ENCODE results near the gene METTL23. TPM values are rescaled to one million over a fixed set of nuclear protein-coding genes. Genes with fewer than 3 reads are reported as not detected.
"Not testable (repeated sequence)": the region's sequence is repeated elsewhere in the genome, so short reads cannot be mapped to it uniquely, and the experiment has no call there.

METTL23 gene
- polyA plus RNA-seq, 6 donors from 2014 or later: 119 to 177 (median 143) TPM

DNA sequence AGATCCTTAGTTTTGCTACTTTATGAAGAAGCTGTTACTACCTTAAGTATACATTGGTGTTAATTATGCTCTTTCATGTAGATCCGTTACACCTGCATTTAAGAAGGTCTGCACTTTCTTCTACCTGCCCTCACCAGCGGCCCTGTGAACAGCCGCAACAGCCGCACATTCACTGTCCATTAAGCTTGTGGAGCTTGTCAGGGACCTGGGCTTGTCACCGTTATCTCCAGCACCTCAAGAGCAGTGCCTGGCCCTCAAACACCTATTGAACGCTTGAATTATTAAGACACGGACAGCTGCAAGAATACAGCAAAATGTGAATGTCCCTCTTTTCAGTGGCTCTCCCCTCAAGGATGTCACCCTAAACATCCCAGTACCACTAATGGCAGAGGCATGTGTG is 12.9 kb upstream of the METTL23 start:
- H3K27me3 Mint-ChIP-seq: no peaks in the 10 kb centered on the region
- H3K4me3 Mint-ChIP-seq: no peak overlapping the region
- H3K9me3 Mint-ChIP-seq: no peaks in the 10 kb centered on the region
- DNase-seq (no peak), ATAC-seq (ENCODE audit: low read depth in 2 of 2) (no peak)
- H3K27ac Mint-ChIP-seq: no peak overlapping the region
- H3K4me1 Mint-ChIP-seq: peaks cover 12 to 35% (median 23%) of the 10 kb centered on the region in 3 donors
- peaks cover 2 to 16% of the 10 kb centered on the region in 2 donors for H3K36me3 Mint-ChIP-seq

DNA sequence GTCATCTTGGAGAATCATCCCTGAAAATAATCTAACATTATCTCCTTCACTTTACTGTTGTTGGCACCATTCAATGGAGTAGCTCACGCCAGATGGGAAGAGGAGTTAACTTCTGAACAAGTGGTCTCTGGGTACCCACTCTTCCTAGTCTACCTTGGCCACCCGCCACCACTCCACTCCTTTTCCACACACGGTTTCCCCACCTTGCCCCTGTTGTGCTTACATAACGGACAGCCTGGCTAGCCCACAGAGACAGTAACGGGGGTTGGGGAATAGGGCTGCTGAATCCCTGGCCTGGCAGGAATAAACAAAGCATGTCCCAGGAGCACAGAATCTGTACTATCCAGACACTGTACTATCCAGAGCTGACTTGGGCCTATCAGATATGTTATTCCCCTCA is 12.3 kb upstream of the METTL23 start:
- Mint-ChIP-seq H3K4me1 (peaks cover 12 to 35% (median 23%) of the 10 kb centered on the region in 3 donors), H3K27ac (peak overlapping the region in 1 of 6 donors; percentile 68), H3K9me3 (no peaks in the 10 kb centered on the region), H3K36me3 (peaks cover 7 to 16% of the 10 kb centered on the region in 2 donors), H3K27me3 (no peaks in the 10 kb centered on the region), H3K4me3 (no peak overlapping the region)
- ATAC-seq (ENCODE audit: low read depth in 2 of 2) (no peak), DNase-seq (no peak)

DNA sequence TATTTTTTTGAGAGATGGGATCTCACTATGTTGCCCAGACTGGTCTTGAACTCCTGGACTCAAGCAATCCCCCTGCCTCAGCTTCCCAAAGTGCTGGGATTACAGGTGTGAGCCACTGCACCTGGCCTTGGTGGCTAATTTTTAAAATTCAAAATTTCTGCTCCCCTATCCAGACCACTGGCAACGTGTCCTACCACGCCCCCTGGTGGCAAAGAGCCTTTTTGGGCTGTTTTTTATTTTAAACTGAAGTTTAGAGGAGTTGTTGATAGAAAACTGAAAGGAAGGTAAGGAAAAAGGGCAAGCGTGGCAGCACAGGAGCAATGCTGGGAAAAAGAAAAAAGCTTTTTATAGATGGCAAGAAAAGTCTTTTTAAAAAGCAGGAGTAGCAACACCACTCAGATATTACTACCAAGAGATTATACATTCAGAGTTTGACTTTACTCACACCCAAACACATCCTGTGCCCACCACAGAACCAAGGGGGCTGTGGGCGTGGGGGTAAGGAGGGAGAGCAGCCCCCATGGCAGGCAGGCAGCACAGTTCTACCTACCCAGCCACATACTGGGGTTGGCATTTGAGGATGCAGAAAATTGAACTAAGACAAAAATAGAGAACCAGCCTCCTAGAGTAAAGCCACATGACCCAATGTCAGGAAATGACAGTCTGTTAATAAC is 11.7 kb upstream of the METTL23 start:
- H3K36me3 Mint-ChIP-seq: peaks cover 7 to 16% of the 10 kb centered on the region in 2 donors
- DNase-seq (peak; percentile 66), ATAC-seq (ENCODE audit: low read depth in 2 of 2) (peak; percentile 66 to 69)

DNA sequence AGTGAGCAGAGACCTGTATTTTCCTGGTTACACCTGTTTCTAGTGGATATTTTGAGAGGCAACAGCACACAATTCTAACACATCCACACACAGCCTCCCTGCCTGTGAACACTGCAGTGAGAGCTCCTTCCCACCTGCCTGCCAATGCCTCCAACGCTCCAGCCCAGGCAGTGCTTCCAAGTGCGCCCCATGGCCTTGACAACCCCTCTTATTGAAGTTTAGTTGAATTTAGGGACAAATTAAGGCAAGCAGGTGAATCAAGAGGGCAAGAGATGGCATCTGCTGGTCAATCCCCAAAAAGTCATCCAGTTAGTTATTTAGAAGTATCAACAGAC is 11.2 kb upstream of the METTL23 start:
- Mint-ChIP-seq H3K9me3 (no peaks in the 10 kb centered on the region), H3K27me3 (no peaks in the 10 kb centered on the region), H3K4me3 (peak overlapping the region in 5 of 8 donors; percentile 23 to 82 (median 48)), H3K27ac (peak overlapping the region; percentile 21 to 95 (median 68)), H3K4me1 (peaks cover 12 to 35% (median 24%) of the 10 kb centered on the region in 3 donors), H3K36me3 (peaks cover 7 to 18% of the 10 kb centered on the region in 2 donors)
- ATAC-seq (ENCODE audit: low read depth in 2 of 2) (no peak), DNase-seq (no peak)

More for the DNA sequence above, 11.7 kb upstream of the METTL23 start:
- H3K27me3 Mint-ChIP-seq: no peaks in the 10 kb centered on the region
- peak overlapping the region; percentile 18 to 95 (median 66) for H3K27ac Mint-ChIP-seq
- peak overlapping the region; percentile 16 to 82 (median 46) for H3K4me3 Mint-ChIP-seq
- H3K9me3 Mint-ChIP-seq: no peaks in the 10 kb centered on the region
- H3K4me1 Mint-ChIP-seq: peaks cover 12 to 35% (median 23%) of the 10 kb centered on the region in 3 donors

DNA sequence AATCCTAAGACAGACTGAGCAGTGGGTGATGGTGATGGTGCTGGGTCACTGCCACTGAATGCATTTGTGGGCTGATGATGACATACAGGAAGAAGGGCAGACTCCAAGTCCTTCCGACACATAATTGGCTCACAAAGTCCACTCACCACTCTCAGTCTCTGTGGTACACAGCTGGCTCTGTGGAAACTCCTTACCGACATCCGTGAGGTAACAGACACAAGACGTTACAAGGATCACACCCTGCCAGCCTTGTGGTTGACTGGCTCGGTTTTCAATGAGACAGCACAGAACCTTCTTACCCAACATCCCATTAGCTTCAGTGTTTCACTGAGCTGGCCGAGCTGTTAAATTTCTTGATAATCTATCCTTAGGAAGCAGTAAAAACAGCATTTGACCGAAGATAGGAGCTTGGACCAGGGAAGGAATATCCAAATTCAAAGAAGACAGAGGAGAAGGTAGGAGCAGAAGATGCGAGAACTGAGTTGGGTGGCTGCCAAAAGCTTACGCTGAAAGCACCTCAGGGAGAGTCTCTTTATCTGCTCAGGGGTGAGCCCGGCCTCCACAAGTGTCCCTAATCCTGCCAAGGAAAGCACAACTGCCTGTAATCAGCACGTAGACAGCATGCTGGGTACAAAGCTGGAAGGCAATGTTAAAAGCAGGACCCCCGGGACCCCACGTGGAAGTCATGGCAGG is 10.3 kb upstream of the METTL23 start:
- H3K4me1 Mint-ChIP-seq: peaks cover 16 to 36% (median 25%) of the 10 kb centered on the region in 3 donors
- ATAC-seq (ENCODE audit: low read depth in 2 of 2) (peak in 1 of 2 donors; percentile 24), DNase-seq (no peak)
- H3K36me3 Mint-ChIP-seq: peaks cover 12 to 26% of the 10 kb centered on the region in 2 donors
- H3K9me3 Mint-ChIP-seq: no peaks in the 10 kb centered on the region
- peak overlapping the region in 5 of 6 donors; percentile 57 to 89 (median 76) for H3K27ac Mint-ChIP-seq
- no peaks in the 10 kb centered on the region for H3K27me3 Mint-ChIP-seq
- peak overlapping the region in 3 of 8 donors; percentile 18 to 39 (median 22) for H3K4me3 Mint-ChIP-seq

DNA sequence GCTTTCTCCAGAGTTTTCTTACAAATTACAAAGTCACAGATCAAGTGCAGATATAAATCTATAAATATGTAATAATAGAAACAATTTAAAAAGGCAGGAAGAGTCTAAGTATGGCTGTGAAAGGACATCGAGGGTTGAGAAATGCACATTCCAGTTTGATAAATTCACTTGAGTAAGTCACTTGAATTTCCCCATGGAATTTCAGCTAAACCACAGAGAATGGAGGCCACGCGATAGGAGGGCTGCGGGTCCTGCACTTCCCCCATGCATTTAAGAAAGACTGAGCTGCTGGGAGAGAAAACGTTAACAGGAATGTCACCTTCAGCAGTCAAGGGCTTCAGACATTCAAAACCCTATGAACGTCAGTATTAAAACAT is 9.8 kb upstream of the METTL23 start:
- H3K36me3 Mint-ChIP-seq: peaks cover 17 to 31% of the 10 kb centered on the region in 2 donors
- no peaks in the 10 kb centered on the region for H3K9me3 Mint-ChIP-seq
- peak overlapping the region in 3 of 6 donors; percentile 39 to 57 (median 51) for H3K27ac Mint-ChIP-seq
- ATAC-seq (ENCODE audit: low read depth in 2 of 2): no peak
- H3K4me1 Mint-ChIP-seq: peaks cover 20 to 38% (median 27%) of the 10 kb centered on the region in 3 donors
- no peak overlapping the region for H3K4me3 Mint-ChIP-seq
- H3K27me3 Mint-ChIP-seq: no peaks in the 10 kb centered on the region
- DNase-seq: no peak

DNA sequence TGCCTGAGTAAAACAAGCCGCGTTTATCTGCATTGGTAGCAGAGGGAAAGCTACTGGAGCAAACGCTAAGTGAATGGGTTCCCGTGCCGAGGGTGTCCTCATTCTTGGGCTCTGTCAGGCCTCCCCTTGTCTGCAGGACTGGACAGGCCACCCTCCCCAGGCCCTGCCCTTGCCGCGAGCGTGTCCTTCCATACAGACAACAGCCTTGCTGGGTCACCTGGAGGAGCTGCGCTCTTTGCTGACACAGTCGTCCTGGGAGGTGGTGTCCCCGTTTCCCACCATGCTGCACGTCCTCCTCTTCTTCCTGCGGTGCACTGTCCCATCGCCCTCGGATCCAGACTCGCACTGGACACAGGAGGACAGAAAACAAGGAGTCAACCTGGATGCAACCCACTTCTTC is 8.1 kb upstream of the METTL23 start:
- Mint-ChIP-seq H3K9me3 (no peaks in the 10 kb centered on the region), H3K36me3 (peaks cover 21 to 35% of the 10 kb centered on the region in 2 donors), H3K27ac (peak overlapping the region in 1 of 6 donors; percentile 59), H3K27me3 (no peaks in the 10 kb centered on the region), H3K4me1 (peaks cover 20 to 47% (median 29%) of the 10 kb centered on the region in 3 donors), H3K4me3 (peak overlapping the region in 1 of 8 donors; percentile 16)
- ATAC-seq (ENCODE audit: low read depth in 2 of 2) (no peak), DNase-seq (no peak)

DNA sequence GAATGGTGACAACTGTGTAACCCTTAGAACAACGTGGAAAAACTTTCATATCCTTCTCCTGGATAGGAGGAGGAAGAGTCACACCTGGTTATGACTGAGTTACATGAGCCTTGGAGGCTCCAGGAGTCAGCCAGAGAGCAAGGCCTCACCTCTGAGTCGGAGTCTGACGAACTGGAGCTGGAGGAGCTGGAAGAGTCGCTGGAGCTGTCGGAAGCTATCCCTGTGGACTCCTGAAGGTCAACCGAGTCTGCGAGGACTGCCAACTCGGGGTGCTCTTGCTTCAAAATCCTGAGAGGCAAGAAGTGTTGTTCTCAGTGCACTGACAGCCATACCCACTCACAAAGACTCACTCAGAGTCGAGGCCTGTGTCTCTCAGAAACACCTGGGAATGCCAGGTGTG is 6.4 kb upstream of the METTL23 start:
- ATAC-seq (ENCODE audit: low read depth in 2 of 2) (no peak), DNase-seq (no peak)
- H3K4me1 Mint-ChIP-seq: peaks cover 18 to 46% (median 19%) of the 10 kb centered on the region in 3 donors
- no peaks in the 10 kb centered on the region for H3K27me3 Mint-ChIP-seq
- H3K36me3 Mint-ChIP-seq: peaks cover 21 to 27% of the 10 kb centered on the region in 2 donors
- H3K4me3 Mint-ChIP-seq: peak overlapping the region in 1 of 8 donors; percentile 58
- no peaks in the 10 kb centered on the region for H3K9me3 Mint-ChIP-seq
- H3K27ac Mint-ChIP-seq: no peak overlapping the region

DNA sequence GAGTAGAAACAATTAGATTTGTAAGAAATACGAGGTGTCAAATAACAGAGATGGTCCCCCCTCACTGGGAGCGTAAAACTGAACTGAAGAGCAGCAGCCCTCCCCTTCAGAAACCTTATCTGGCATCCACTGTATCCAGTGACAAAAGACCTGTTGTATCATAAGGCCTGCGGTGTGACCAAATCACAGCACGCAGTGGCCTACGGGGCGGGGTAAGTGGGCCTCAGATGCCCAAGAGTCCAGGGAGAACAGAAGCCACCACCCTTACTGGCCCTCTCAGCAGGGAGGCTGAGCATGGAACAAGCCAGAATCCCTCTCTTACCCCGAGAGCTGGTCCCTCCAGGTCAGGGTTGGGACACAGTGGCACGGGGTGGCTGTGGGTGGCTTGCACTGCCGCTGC is 5.7 kb upstream of the METTL23 start:
- Mint-ChIP-seq H3K9me3 (no peaks in the 10 kb centered on the region), H3K27ac (no peak overlapping the region), H3K4me1 (peaks cover 17 to 45% (median 19%) of the 10 kb centered on the region in 3 donors), H3K36me3 (peaks cover 21 to 27% of the 10 kb centered on the region in 2 donors), H3K4me3 (peak overlapping the region in 2 of 8 donors; percentile 15 to 58), H3K27me3 (no peaks in the 10 kb centered on the region)
- DNase-seq: no peak
- ATAC-seq (ENCODE audit: low read depth in 2 of 2): no peak

DNA sequence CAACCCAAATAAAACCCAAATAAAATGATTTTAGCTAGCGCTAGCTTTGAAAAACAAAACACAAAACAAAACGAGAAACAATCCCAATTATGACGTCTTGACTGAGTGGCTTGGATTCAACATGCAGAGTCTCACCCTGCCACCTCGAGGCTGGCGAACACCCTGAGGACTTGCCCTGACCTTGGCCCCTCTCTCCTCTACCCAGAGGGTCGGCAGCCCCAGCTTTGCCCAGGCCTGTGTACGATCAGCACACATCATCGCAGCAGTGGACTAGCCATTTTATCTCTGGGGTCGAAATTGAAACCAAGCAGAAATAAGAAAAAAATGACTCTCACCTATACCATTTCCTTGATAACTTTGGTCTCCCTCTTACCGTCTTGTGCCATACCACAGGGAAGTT is 5.2 kb upstream of the METTL23 start:
- Mint-ChIP-seq H3K4me1 (peaks cover 17 to 41% (median 22%) of the 10 kb centered on the region in 3 donors), H3K27ac (peak overlapping the region in 1 of 6 donors; percentile 82), H3K9me3 (no peaks in the 10 kb centered on the region), H3K27me3 (no peaks in the 10 kb centered on the region), H3K36me3 (peaks cover 21 to 22% of the 10 kb centered on the region in 2 donors), H3K4me3 (peak overlapping the region in 1 of 8 donors; percentile 66)
- ATAC-seq (ENCODE audit: low read depth in 2 of 2) (no peak), DNase-seq (no peak)

DNA sequence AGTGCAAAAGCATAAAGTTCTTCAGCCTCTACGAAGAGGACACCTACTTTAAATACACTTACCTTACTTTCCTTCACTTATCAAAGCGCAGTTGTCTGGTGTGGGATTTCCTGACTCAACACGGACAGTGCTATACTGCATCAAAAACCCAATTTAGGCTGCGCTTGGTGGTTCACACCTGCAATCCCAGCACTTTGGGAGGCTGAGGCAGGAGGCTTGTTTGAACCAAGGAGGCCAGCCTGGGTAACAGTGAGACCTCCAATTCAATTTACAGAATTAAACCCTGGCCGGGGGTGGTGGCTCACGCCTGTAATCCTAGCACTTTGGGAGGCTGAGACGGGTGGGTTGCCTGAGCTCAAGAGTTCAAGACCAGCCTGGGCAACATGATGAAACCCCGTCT is 4.4 kb upstream of the METTL23 start:
- peak overlapping the region in 1 of 8 donors; percentile 66 for H3K4me3 Mint-ChIP-seq

DNA sequence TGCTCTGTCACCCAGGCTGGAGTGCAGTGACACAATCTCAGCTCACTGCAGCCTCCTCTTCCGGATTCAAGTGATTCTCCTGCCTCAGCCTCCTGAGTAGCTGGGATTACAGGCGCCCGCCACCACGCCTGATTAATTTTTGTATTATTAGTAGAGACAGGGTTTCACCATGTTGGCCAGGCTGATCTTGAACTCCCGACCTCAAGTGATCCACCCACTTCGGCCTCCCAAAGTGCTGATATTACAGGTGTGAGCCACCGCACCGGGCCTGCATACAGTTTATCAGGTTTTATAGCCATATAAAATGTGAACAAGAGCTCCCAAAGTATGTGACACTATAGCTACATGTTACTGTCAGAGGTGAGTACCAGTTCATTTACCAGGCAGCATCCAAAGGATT is 3.7 kb upstream of the METTL23 start:
- H3K27ac Mint-ChIP-seq; DNase-seq; H3K27me3 Mint-ChIP-seq; ATAC-seq (ENCODE audit: low read depth in 2 of 2); H3K9me3 Mint-ChIP-seq: not testable (repeated sequence)
- peaks cover 23 to 48% (median 33%) of the 10 kb centered on the region in 3 donors for H3K4me1 Mint-ChIP-seq
- H3K4me3 Mint-ChIP-seq: peak overlapping the region in 2 of 8 donors; percentile 15 to 65
- H3K36me3 Mint-ChIP-seq: peaks cover 19 to 21% of the 10 kb centered on the region in 2 donors

More for the DNA sequence above, 4.4 kb upstream of the METTL23 start:
- Mint-ChIP-seq H3K9me3 (no peaks in the 10 kb centered on the region), H3K36me3 (peaks cover 19 to 21% of the 10 kb centered on the region in 2 donors), H3K4me1 (peaks cover 17 to 41% (median 26%) of the 10 kb centered on the region in 3 donors), H3K27ac (no peak overlapping the region), H3K27me3 (no peaks in the 10 kb centered on the region)
- DNase-seq: no peak
- ATAC-seq (ENCODE audit: low read depth in 2 of 2): no peak

DNA sequence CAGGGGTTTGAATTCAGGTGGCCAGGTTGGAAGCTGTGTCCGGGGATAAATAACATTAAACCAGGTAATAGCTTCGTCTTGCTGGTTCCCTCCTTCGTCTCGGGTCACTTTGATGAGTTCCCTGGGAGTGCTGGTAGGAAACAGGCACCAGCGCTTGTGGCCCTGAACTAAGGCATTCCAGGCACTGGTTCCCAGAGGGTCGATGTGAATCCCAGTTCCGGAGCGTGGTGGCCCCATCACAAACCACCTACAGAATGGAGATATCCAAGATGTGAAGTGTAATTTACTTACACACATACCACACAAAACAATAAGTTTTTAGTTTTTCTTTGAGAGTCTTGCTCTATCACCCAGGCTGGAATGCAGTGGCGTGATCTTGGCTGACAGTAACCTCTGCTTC is 2.8 kb upstream of the METTL23 start:
- DNase-seq (no peak), ATAC-seq (ENCODE audit: low read depth in 2 of 2) (no peak)
- Mint-ChIP-seq H3K27ac (peak overlapping the region in 2 of 6 donors; percentile 33 to 56), H3K4me1 (peaks cover 23 to 56% (median 38%) of the 10 kb centered on the region in 3 donors), H3K4me3 (peak overlapping the region in 1 of 8 donors; percentile 59), H3K36me3 (peaks cover 18 to 19% of the 10 kb centered on the region in 2 donors), H3K9me3 (no peaks in the 10 kb centered on the region), H3K27me3 (no peaks in the 10 kb centered on the region)

Data from naive B cell (primary cell).